D721Med (cell line): Measurements from ENCODE around the gene TM9SF1.

Experiments
- DNase-seq: peaks from one replicate; pipeline ENCODE4 v3.0.0; 2011; ENCODE audit warnings: low spot score; ENCODE audit not compliant: insufficient read length
- FAIRE-seq: peaks from 2 replicates; lab custom pipeline; 2011; peaks lifted over from hg19 to GRCh38; lab: Jason Lieb, UNC
- TF ChIP-seq, protein P1 (sequence below): IDR thresholded peaks from 2 replicates; pipeline ENCODE4 v1.5.1; 2012; ENCODE audit warnings: mild to moderate bottlenecking, control low read depth; ENCODE audit not compliant: insufficient read depth; ENCODE audit errors: missing control alignments

The TM9SF1 gene

DNA sequence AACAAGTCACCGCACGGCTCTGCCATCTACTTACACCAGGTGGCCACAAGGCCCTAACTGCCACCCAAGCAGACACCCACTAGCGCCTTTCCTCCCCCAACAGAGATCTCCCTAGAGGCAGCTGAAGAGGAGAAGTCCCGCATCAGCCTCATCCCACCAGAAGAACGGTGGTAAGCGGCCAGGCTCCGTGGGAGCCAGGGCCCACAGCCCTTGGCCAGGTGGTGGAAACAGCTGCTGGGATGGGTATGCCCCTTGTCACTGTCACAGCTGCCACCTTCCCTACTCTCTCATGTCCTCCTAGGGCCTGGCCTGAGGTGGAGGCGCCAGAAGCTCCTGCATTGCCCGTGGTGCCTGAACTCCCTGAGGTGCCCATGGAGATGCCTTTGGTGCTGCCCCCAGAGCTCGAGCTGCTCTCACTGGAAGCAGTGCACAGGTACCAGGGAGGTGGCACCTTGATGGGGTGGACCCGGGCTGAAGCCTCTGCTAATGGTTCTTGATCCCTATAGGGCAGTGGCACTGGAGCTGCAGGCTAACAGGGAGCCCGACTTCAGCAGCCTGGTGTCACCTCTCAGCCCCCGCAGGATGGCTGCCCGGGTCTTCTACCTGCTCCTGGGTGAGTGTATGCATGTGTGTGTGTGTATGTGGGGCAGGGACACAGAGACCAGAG lies 15.8 kb downstream of the TM9SF1 start:
- TF ChIP-seq, protein P1, sequence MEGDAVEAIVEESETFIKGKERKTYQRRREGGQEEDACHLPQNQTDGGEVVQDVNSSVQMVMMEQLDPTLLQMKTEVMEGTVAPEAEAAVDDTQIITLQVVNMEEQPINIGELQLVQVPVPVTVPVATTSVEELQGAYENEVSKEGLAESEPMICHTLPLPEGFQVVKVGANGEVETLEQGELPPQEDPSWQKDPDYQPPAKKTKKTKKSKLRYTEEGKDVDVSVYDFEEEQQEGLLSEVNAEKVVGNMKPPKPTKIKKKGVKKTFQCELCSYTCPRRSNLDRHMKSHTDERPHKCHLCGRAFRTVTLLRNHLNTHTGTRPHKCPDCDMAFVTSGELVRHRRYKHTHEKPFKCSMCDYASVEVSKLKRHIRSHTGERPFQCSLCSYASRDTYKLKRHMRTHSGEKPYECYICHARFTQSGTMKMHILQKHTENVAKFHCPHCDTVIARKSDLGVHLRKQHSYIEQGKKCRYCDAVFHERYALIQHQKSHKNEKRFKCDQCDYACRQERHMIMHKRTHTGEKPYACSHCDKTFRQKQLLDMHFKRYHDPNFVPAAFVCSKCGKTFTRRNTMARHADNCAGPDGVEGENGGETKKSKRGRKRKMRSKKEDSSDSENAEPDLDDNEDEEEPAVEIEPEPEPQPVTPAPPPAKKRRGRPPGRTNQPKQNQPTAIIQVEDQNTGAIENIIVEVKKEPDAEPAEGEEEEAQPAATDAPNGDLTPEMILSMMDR = no peak
- FAIRE-seq (no peak), DNase-seq (no peak)

DNA sequence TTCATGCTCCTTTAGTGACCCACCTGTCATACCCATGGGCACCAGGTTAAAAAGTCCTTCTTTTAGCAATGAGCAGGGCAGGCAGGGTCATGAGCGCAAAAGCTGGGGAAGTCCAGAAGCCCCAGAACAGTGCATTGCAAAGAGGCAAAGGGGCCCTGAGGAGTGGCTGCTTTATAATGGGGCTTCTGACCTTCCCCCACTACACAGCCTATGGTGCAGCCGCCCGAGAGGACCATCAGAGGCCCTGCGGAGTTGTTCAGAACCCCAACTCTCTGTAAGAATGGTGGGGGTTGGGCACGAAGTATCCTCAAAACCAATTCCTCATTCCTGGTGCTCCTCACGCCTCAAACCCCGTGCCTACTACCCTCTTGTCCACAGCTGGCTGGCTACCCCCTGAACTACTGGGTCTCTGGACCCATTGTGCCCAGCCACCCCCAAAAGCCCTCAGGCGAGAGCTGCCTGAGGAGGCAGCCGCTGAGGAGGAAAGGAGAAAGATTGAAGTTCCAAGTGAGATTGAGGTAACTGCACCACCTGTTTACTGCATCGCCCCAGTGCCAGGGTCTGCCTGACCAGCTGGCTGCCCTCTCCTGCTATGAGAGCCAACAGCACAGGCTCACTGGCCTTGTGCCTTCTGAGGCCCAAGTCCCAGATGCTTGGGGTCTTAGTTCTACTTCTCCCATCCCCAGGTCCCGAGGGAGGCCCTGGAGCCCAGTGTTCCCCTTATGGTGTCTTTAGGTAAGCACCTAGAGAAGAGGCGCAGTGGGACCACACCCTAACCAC lies 16.7 kb downstream of the TM9SF1 start:
- TF ChIP-seq, protein P1 = no peak
- FAIRE-seq = no peak

DNA sequence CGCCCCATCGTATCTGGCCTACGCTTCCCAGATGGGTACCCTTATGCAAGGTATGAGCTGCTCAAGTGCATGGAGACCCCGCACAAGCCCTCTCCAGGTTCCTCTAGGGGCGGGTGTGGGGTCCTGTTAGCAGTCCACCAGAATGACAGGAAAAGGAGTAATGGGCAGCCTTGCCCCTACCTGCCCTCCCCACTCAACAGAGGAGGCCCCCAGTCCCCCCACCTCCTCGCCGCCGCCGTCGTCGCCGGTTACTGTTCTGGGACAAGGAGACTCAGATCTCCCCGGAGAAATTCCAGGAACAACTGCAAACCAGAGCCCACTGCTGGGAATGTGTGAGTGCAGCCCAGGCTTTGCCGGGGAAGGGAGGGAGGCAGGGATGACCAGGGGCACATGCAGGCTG lies 17.4 kb downstream of the TM9SF1 start:
- TF ChIP-seq, protein P1 = no peak
- DNase-seq (no peak), FAIRE-seq (no peak)

More for the DNA sequence above, 16.7 kb downstream of the TM9SF1 start:
- no peak for DNase-seq

DNA sequence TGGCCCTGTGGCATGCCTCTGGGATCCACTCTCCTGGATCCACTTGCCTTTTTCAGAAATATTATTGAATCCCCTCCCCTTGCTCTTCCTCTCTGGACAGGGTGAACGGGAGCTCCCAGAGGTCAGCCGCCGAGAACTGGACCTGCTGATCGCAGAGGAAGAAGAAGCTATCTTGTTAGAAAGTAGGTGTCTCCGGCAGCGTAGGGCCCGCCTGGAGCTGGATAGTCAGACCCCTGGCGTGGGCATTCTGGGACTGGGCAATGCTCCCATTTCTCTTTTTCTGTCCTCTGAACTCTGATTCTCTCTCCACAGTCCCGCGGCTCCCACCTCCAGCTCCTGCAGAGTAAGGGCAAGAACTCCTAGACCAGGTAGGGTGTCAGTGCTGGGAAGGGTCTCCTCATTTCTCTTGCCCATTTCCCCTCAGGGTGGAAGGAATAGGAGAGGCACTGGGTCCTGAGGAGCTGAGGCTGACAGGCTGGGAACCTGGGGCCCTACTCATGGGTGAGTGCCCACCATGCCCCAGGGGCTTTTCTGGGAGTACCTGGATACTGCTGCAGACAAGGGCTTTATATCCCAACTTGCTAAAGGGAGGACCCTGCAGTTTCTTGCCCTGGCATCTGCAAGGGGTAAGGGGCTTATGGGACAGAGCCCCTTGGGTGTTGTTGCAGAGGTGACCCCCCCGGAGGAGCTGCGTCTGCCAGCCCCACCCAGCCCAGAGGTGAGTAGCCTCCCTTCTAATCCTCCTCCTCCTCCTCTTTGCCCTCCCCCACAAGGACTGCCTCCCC lies 18.0 kb downstream of the TM9SF1 start:
- DNase-seq (no peak), FAIRE-seq (no peak)
- TF ChIP-seq, protein P1 = no peak

- TF ChIP-seq, protein P1 = no peak
- FAIRE-seq (no peak), DNase-seq (no peak)
Measured at GRCh38 chr14:24176599-24176998, 18.6 kb downstream of the TM9SF1 start.

DNA sequence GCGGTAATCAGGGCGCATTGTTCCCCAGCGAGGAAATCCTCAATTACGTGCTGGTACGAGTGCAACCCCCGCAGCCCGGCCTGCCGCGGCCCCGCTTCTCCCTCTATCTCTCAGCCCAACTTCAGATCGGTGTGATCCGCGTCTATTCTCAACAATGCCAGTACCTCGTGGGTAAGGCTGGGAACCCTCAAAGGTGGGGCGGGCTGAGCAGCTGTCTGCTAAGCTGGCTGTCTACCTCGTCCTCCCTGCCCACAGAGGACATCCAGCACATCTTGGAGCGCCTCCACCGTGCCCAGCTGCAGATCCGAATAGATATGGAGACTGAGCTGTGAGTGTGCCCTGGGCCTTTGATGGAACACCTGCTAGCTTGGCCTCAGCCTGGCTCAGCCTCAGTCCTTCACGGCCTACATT lies 22.4 kb downstream of the TM9SF1 start:
- DNase-seq = no peak
- no peak for FAIRE-seq
- TF ChIP-seq, protein P1 = no peak
